Measurements from ENCODE around the gene IQSEC3. TPM values are rescaled to one million over a fixed set of nuclear protein-coding genes. Genes with fewer than 3 reads are reported as not detected.

The IQSEC3 gene
- total RNA-seq, 1 experiment from 2014 or later = not detected

DNA sequence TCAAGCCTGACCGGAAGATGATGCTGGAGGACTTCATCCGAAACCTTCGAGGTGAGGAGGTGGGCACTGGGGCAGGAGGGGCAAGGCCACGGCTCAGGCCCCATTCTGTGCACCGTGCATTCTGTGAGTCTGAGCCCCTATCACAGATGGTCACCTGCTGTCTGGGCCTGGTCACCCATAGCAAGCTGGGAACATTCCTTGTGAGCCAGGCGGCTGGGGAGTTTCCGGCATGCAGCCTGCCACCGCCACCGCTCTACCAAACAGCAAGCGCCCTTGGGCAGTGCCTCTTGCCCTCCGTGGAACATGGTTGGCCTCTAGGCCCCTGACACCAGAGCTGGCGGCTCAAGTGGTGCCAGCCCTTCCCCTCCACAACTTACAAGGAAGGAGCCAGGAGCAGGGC, 91.1 kb downstream of the IQSEC3 start:
- no peak for ATAC-seq
- no peaks in the 10 kb centered on the region for H3K4me1 ChIP-seq (ENCODE audit: control insufficient read depth, insufficient read depth, low read length)
- H3K27ac ChIP-seq (ENCODE audit: low read length) = no peak overlapping the region
- no peaks in the 10 kb centered on the region for H3K36me3 ChIP-seq (ENCODE audit: control insufficient read depth, insufficient read depth, low read length)
- BruUV-seq (replicated peaks) = no TSS peak
- POLR2A ChIA-PET = no interaction called here
- DNase-seq (ENCODE audit: low read depth, low spot score) = no peak
- TF ChIP-seq SIN3A (IDR thresholded peaks at IDR 0.05; ENCODE audit: borderline replicate concordance, insufficient read depth, low read depth, low read length) (no peak), REST (IDR thresholded peaks at IDR 0.05; ENCODE audit: insufficient read depth in 1 of 2, low read depth in 2 of 2, low read length in 1 of 2) (no peak), POLR2AphosphoS5 (IDR thresholded peaks at IDR 0.05; ENCODE audit: low read depth, low read length) (no peak), CTCF (IDR thresholded peaks at IDR 0.05) (no peak), TCF7L2 (IDR thresholded peaks at IDR 0.05; ENCODE audit: low read depth, low read length) (no peak)
- H3K4me3 ChIP-seq (ENCODE audit: low read depth in 2 of 2, low read length in 2 of 2) = no peak overlapping the region
- intact Hi-C loops (cut with micrococcal nuclease; ENCODE audit: unreplicated experiment) (no loop called here), in situ Hi-C loops (cut with HindIII; ENCODE audit: low pct_unique_long_range_greater_than_20kb, low sequenced_read_pairs) (no loop called here)
- CTCF ChIA-PET = interaction anchor here (0.5 kb wide), 1 partner anchor 56 kb away, joined by 17 read pairs; no protein-coding TSS in a partner anchor
- H3K9me3 ChIP-seq (ENCODE audit: control insufficient read depth, insufficient read depth, low read depth, low read length) = no peaks in the 10 kb centered on the region
- no peaks in the 10 kb centered on the region for H3K27me3 ChIP-seq (ENCODE audit: control insufficient read depth, insufficient read depth, low read length)

DNA sequence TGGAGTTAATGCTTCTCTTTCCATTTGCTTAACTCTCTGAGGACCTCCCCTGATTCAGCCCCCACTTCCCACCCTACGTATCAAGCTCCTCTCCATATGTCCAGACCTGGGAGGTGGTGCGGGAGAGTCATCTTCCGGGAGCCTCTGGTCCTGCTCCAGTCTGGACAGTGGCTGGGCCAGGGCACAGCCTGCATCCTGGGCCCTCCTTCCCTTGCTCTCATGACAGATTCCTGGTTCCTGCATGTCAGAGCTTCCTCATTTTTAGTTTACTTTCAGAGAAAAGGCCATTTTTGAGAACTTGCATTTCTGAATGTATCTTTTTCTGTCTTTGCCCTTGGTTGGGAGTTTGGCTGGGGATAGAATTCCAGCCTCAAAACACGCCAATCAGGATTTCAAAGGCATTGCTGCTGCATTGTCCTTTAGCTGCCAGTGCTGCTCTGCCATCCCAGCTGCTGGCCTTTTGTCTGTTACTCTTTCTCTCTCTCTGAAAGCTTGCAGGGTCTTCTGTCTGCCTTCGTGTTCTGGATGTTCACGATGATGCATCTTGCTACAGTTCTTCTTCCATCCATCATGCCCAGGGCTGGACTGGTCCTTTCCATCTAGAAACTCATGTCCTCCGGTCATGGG, 92.7 kb downstream of the IQSEC3 start:
- Histone ChIP-seq H3K36me3 (ENCODE audit: control insufficient read depth, insufficient read depth, low read length) (no peaks in the 10 kb centered on the region), H3K27me3 (ENCODE audit: control insufficient read depth, insufficient read depth, low read length) (no peaks in the 10 kb centered on the region), H3K9me3 (ENCODE audit: control insufficient read depth, insufficient read depth, low read depth, low read length) (no peaks in the 10 kb centered on the region), H3K27ac (ENCODE audit: low read length) (no peak overlapping the region), H3K4me3 (ENCODE audit: low read depth in 2 of 2, low read length in 2 of 2) (no peak overlapping the region), H3K4me1 (ENCODE audit: control insufficient read depth, insufficient read depth, low read length) (no peaks in the 10 kb centered on the region)
- CTCF ChIA-PET = no interaction called here
- POLR2A ChIA-PET = no interaction called here
- TF ChIP-seq CTCF (IDR thresholded peaks at IDR 0.05) = no peak
- TF ChIP-seq SIN3A (IDR thresholded peaks at IDR 0.05; ENCODE audit: borderline replicate concordance, insufficient read depth, low read depth, low read length) = no peak
- TF ChIP-seq POLR2AphosphoS5 (IDR thresholded peaks at IDR 0.05; ENCODE audit: low read depth, low read length) = no peak
- no peak for TF ChIP-seq REST (IDR thresholded peaks at IDR 0.05; ENCODE audit: insufficient read depth in 1 of 2, low read depth in 2 of 2, low read length in 1 of 2)
- no peak for TF ChIP-seq TCF7L2 (IDR thresholded peaks at IDR 0.05; ENCODE audit: low read depth, low read length)
- in situ Hi-C loops (cut with HindIII; ENCODE audit: low pct_unique_long_range_greater_than_20kb, low sequenced_read_pairs) (no loop called here), intact Hi-C loops (cut with micrococcal nuclease; ENCODE audit: unreplicated experiment) (no loop called here)
- ATAC-seq (no peak), DNase-seq (ENCODE audit: low read depth, low spot score) (no peak)
- no TSS peak for BruUV-seq (replicated peaks)
